PC-3 (cell line): ENCODE results near the gene PLLP.

Experiments used
- EZH2 ChIP-seq: fragments of 300-600 bp; sonication (generic); IDR thresholded peaks from one replicate; pipeline ENCODE4 v1.6.1; 2017; ENCODE audit warnings: antibody characterized with exemption, mild to moderate bottlenecking, low read length; ENCODE audit not compliant: unreplicated experiment
- EZH2phosphoT487 ChIP-seq: fragments of 300-600 bp; sonication (generic); IDR thresholded peaks from 2 replicates; pipeline ENCODE4 v1.6.1; 2018; ENCODE audit warnings: mild to moderate bottlenecking, antibody characterized with exemption, low read length, borderline replicate concordance

DNA sequence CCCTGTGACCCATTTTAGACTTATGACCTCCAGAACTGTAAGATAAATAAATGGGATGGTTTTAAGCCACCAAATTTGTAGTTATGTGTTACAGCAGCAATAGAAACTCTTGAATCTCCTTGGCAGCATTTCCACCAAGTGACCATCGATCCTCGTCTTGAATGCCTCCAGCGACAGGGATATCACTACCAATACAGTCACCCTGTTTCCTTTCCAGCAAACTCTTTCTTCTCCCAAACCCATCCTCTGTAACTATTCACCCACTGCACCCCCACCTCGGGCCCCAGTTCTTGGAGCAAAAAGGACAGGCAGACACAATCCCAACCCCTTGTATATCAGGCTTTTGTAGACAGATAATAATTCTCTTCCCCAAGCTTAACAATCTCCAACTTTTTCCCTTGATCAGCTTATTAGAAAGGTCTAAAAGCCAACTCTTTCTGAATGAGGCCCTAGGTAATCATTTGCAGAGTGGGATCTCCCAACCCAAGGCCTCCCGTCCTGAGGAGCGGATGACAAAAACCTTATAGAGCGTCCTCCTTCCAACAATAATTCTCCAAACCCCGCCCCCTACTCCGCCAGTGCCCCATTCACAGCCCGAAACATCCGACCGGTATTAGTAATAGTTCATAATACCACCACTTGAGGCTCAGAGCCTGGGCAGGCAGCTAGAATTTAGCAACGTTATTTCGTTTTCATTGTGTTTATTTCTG lies 14.7 kb upstream of the PLLP start:
- no peak for TF ChIP-seq EZH2phosphoT487
- no peak for TF ChIP-seq EZH2
